ENCODE measurements around the gene SLC22A7.
"Not testable (repeated sequence)": the region's sequence is repeated elsewhere in the genome, so short reads cannot be mapped to it uniquely, and the experiment has no call there.

The SLC22A7 gene

GRCh38 chr6:43331891-43332290 lies 33.8 kb downstream of the SLC22A7 start:
- no peak overlapping the region for H3K9ac ChIP-seq (ENCODE audit: insufficient read length, low read depth)
- H3K4me1 ChIP-seq (ENCODE audit: insufficient read depth, insufficient read length) = no peaks in the 10 kb centered on the region
- no peak for DNase-seq (ENCODE audit: low read depth, low spot score)
- H3K9me3 ChIP-seq (ENCODE audit: insufficient read depth, low read length) = no peaks in the 10 kb centered on the region
- no peaks in the 10 kb centered on the region for H3K27me3 ChIP-seq (ENCODE audit: insufficient read depth, insufficient read length)
- no peak for TF ChIP-seq YY1 (IDR thresholded peaks at IDR 0.05; ENCODE audit: insufficient read depth, insufficient read length)
- no peak for TF ChIP-seq SUZ12 (IDR thresholded peaks at IDR 0.05; ENCODE audit: extremely low read depth, insufficient read depth, insufficient read length)
- no peak for TF ChIP-seq ZNF274 (IDR thresholded peaks at IDR 0.05; ENCODE audit: low read depth, low read length)
- H3K4me3 ChIP-seq (ENCODE audit: insufficient read length, low read depth) = no peak overlapping the region
- peaks cover 5% of the 10 kb centered on the region for H3K36me3 ChIP-seq (ENCODE audit: insufficient read depth, insufficient read length, low read length)

DNA sequence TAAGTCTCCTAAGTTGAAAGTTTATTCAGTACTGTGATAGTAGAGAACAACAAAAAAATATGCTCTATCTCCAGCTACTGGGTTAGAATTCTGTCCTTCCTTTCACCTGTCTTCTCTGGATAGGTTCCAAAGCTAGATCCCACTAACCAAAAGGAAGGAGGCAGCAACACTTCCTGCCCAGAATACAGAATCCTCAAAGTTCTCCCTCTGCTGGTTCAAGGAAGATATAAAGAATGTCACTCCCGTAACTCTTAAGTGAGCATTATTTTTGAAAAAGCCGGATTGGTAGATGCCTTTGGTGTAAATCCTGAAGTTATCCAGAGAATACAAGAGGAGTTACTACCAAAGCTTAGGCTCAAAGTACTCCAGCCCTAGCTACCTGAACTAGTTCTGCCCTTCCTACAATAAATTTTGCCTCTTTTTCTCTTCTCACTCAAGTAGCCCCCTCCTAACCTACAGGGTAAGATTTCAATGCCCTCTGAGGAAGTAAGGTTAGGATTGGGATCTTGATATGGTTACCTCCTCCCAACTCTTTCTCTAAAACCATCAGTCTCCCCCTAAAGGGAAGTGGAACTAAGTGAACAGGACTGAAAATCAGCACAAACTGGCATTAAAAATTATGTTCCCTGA lies 36.5 kb downstream of the SLC22A7 start:
- Histone ChIP-seq H3K4me1 (ENCODE audit: insufficient read depth, insufficient read length) (no peaks in the 10 kb centered on the region), H3K9ac (ENCODE audit: insufficient read length, low read depth) (no peak overlapping the region), H3K4me3 (ENCODE audit: insufficient read length, low read depth) (no peak overlapping the region), H3K36me3 (ENCODE audit: insufficient read depth, insufficient read length, low read length) (peaks cover 21% of the 10 kb centered on the region), H3K9me3 (ENCODE audit: insufficient read depth, low read length) (no peaks in the 10 kb centered on the region), H3K27me3 (ENCODE audit: insufficient read depth, insufficient read length) (no peaks in the 10 kb centered on the region)
- peak; percentile 39 for DNase-seq (ENCODE audit: low read depth, low spot score)
- TF ChIP-seq SUZ12 (IDR thresholded peaks at IDR 0.05; ENCODE audit: extremely low read depth, insufficient read depth, insufficient read length) = no peak
- no peak for TF ChIP-seq YY1 (IDR thresholded peaks at IDR 0.05; ENCODE audit: insufficient read depth, insufficient read length)
- no peak for TF ChIP-seq ZNF274 (IDR thresholded peaks at IDR 0.05; ENCODE audit: low read depth, low read length)

DNA sequence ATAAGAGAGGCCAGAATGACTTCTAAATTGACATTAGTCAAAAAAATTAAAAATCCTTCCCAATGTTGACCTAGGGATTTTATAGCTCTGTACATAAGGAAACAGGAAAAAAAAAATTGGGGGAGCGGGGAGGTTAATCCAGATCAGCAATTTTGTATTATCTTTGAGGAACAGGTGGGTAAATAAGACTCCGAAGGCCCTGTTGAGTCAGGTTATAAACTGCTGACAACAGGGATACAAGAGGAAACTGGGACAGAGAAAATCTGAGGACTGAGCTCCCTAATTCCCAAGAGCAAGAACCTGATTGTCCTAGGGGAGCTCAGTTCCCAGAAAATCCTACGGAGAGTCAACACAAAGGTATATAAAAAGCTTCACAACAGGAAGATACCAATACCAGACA lies 37.4 kb downstream of the SLC22A7 start:
- peaks cover 30% of the 10 kb centered on the region for H3K36me3 ChIP-seq (ENCODE audit: insufficient read depth, insufficient read length, low read length)
- no peak overlapping the region for H3K9ac ChIP-seq (ENCODE audit: insufficient read length, low read depth)
- no peak for DNase-seq (ENCODE audit: low read depth, low spot score)
- H3K9me3 ChIP-seq (ENCODE audit: insufficient read depth, low read length) = no peaks in the 10 kb centered on the region
- no peak for TF ChIP-seq SUZ12 (IDR thresholded peaks at IDR 0.05; ENCODE audit: extremely low read depth, insufficient read depth, insufficient read length)
- no peak for TF ChIP-seq YY1 (IDR thresholded peaks at IDR 0.05; ENCODE audit: insufficient read depth, insufficient read length)
- no peak for TF ChIP-seq ZNF274 (IDR thresholded peaks at IDR 0.05; ENCODE audit: low read depth, low read length)
- H3K4me1 ChIP-seq (ENCODE audit: insufficient read depth, insufficient read length) = no peaks in the 10 kb centered on the region
- H3K27me3 ChIP-seq (ENCODE audit: insufficient read depth, insufficient read length) = no peaks in the 10 kb centered on the region
- no peak overlapping the region for H3K4me3 ChIP-seq (ENCODE audit: insufficient read length, low read depth)

DNA sequence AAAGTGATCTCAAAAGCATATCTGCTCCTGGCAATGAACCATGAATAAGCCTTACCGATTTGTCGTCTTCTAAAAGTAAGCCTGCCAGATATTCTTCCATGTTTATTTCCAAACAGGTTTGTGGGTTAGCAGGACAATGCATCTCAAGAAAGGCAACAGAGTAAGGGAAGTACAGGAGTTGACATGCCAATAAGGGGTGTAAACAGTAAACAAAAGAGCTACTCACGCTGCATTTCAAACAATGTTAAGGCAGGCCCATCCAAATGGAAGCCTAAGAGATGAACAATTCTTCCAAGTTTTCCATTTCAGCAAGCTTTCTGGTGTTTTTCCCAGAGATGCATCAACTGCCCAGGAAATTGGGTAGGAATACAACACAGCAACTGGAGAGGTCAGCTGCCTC lies 38.3 kb downstream of the SLC22A7 start:
- Histone ChIP-seq H3K36me3 (ENCODE audit: insufficient read depth, insufficient read length, low read length) (peaks cover 37% of the 10 kb centered on the region), H3K4me1 (ENCODE audit: insufficient read depth, insufficient read length) (no peaks in the 10 kb centered on the region)
- DNase-seq (ENCODE audit: low read depth, low spot score) = no peak

GRCh38 chr6:43338243-43338642 lies 40.2 kb downstream of the SLC22A7 start:
- DNase-seq (ENCODE audit: low read depth, low spot score) = no peak
- Histone ChIP-seq H3K27me3 (ENCODE audit: insufficient read depth, insufficient read length) (no peaks in the 10 kb centered on the region), H3K9ac (ENCODE audit: insufficient read length, low read depth) (no peak overlapping the region), H3K36me3 (ENCODE audit: insufficient read depth, insufficient read length, low read length) (peaks cover 53% of the 10 kb centered on the region), H3K4me1 (ENCODE audit: insufficient read depth, insufficient read length) (no peaks in the 10 kb centered on the region), H3K4me3 (ENCODE audit: insufficient read length, low read depth) (no peak overlapping the region), H3K9me3 (ENCODE audit: insufficient read depth, low read length) (no peaks in the 10 kb centered on the region)
- TF ChIP-seq ZNF274 (IDR thresholded peaks at IDR 0.05; ENCODE audit: low read depth, low read length) = no peak
- TF ChIP-seq YY1 (IDR thresholded peaks at IDR 0.05; ENCODE audit: insufficient read depth, insufficient read length) = no peak
- TF ChIP-seq SUZ12 (IDR thresholded peaks at IDR 0.05; ENCODE audit: extremely low read depth, insufficient read depth, insufficient read length) = no peak

More for the DNA sequence above, 38.3 kb downstream of the SLC22A7 start:
- H3K27me3 ChIP-seq (ENCODE audit: insufficient read depth, insufficient read length) = no peaks in the 10 kb centered on the region
- no peak overlapping the region for H3K4me3 ChIP-seq (ENCODE audit: insufficient read length, low read depth)
- H3K9me3 ChIP-seq (ENCODE audit: insufficient read depth, low read length) = no peaks in the 10 kb centered on the region
- no peak overlapping the region for H3K9ac ChIP-seq (ENCODE audit: insufficient read length, low read depth)
- no peak for TF ChIP-seq ZNF274 (IDR thresholded peaks at IDR 0.05; ENCODE audit: low read depth, low read length)

GRCh38 chr6:43339168-43339567 lies 41.1 kb downstream of the SLC22A7 start:
- Histone ChIP-seq H3K4me3 (ENCODE audit: insufficient read length, low read depth) (no peak overlapping the region), H3K36me3 (ENCODE audit: insufficient read depth, insufficient read length, low read length) (peaks cover 54% of the 10 kb centered on the region), H3K27me3 (ENCODE audit: insufficient read depth, insufficient read length) (no peaks in the 10 kb centered on the region), H3K9me3 (ENCODE audit: insufficient read depth, low read length) (no peaks in the 10 kb centered on the region), H3K4me1 (ENCODE audit: insufficient read depth, insufficient read length) (no peaks in the 10 kb centered on the region), H3K9ac (ENCODE audit: insufficient read length, low read depth) (no peak overlapping the region)
- TF ChIP-seq YY1 (IDR thresholded peaks at IDR 0.05; ENCODE audit: insufficient read depth, insufficient read length) (no peak), ZNF274 (IDR thresholded peaks at IDR 0.05; ENCODE audit: low read depth, low read length) (no peak), SUZ12 (IDR thresholded peaks at IDR 0.05; ENCODE audit: extremely low read depth, insufficient read depth, insufficient read length) (no peak)
- no peak for DNase-seq (ENCODE audit: low read depth, low spot score)

- not testable (repeated sequence) for H3K9me3 ChIP-seq (ENCODE audit: insufficient read depth, low read length); H3K4me1 ChIP-seq (ENCODE audit: insufficient read depth, insufficient read length); H3K9ac ChIP-seq (ENCODE audit: insufficient read length, low read depth); DNase-seq (ENCODE audit: low read depth, low spot score); H3K4me3 ChIP-seq (ENCODE audit: insufficient read length, low read depth); H3K27me3 ChIP-seq (ENCODE audit: insufficient read depth, insufficient read length)
- peaks cover 44% of the 10 kb centered on the region for H3K36me3 ChIP-seq (ENCODE audit: insufficient read depth, insufficient read length, low read length)
Observed at GRCh38 chr6:43346243-43346642, 48.2 kb downstream of the SLC22A7 start.

- peaks cover 39% of the 10 kb centered on the region for H3K36me3 ChIP-seq (ENCODE audit: insufficient read depth, insufficient read length, low read length)
Observed at GRCh38 chr6:43347021-43347420, 49.0 kb downstream of the SLC22A7 start.

More at GRCh38 chr6:43347021-43347420, 49.0 kb downstream of the SLC22A7 start:
- Histone ChIP-seq H3K9ac (ENCODE audit: insufficient read length, low read depth) (no peak overlapping the region), H3K27me3 (ENCODE audit: insufficient read depth, insufficient read length) (no peaks in the 10 kb centered on the region), H3K9me3 (ENCODE audit: insufficient read depth, low read length) (no peaks in the 10 kb centered on the region), H3K4me3 (ENCODE audit: insufficient read length, low read depth) (no peak overlapping the region), H3K4me1 (ENCODE audit: insufficient read depth, insufficient read length) (no peaks in the 10 kb centered on the region)
- no peak for TF ChIP-seq YY1 (IDR thresholded peaks at IDR 0.05; ENCODE audit: insufficient read depth, insufficient read length)
- TF ChIP-seq ZNF274 (IDR thresholded peaks at IDR 0.05; ENCODE audit: low read depth, low read length) = no peak
- no peak for TF ChIP-seq SUZ12 (IDR thresholded peaks at IDR 0.05; ENCODE audit: extremely low read depth, insufficient read depth, insufficient read length)
- no peak for DNase-seq (ENCODE audit: low read depth, low spot score)
